Liver (tissue), 9 donors: ENCODE measurements around the gene NGF. TPM values are rescaled to one million over a fixed set of nuclear protein-coding genes. Genes with fewer than 3 reads are reported as not detected.
"Not testable (repeated sequence)": the region's sequence is repeated elsewhere in the genome, so short reads cannot be mapped to it uniquely, and the experiment has no call there.

Source experiments
- DNase-seq: peaks from one replicate; pipeline ENCODE4 v3.0.0-alpha.2; 2017; ENCODE audit warnings: low spot score
- H3K27ac ChIP-seq, 2 donors: one replicate each; pipeline ENCODE4 v1.7.0; 2013; ENCODE audit warnings: inconsistent platforms in 2 of 2, low read length in 2 of 2, control low read depth in 1 of 2, low read depth in 1 of 2, mild to moderate bottlenecking in 1 of 2
- H3K27me3 ChIP-seq, 4 donors: one replicate each; pipeline versions ENCODE4 v1.6.1 to v1.7.0; 2013; ENCODE audit warnings: low read length in 3 of 4, inconsistent platforms in 1 of 4, mild to moderate bottlenecking in 1 of 4, moderate library complexity in 1 of 4; ENCODE audit not compliant: control insufficient read depth in 4 of 4, insufficient read depth in 4 of 4
- H3K36me3 ChIP-seq, 4 donors: one replicate each; pipeline versions ENCODE4 v1.6.1 to v1.7.0; 2013; ENCODE audit warnings: low read length in 3 of 4, mild to moderate bottlenecking in 3 of 4, low read depth in 1 of 4, moderate library complexity in 1 of 4; ENCODE audit not compliant: control insufficient read depth in 4 of 4, insufficient read depth in 3 of 4
- H3K4me1 ChIP-seq, 4 donors: one replicate each; pipeline versions ENCODE4 v1.6.1 to v1.7.0; 2013; ENCODE audit warnings: low read length in 3 of 4, mild to moderate bottlenecking in 3 of 4, moderate library complexity in 1 of 4; ENCODE audit not compliant: control insufficient read depth in 4 of 4, insufficient read depth in 4 of 4
- H3K4me3 ChIP-seq, 3 donors: one replicate each; pipeline versions ENCODE4 v1.6.1 to v1.7.0; 2013; ENCODE audit warnings: low read length in 3 of 3, control low read depth in 1 of 3, low read depth in 1 of 3, mild to moderate bottlenecking in 1 of 3
- H3K9ac ChIP-seq, 2 donors: one replicate each; pipeline ENCODE4 v1.7.0; 2013; ENCODE audit warnings: low read length in 2 of 2, mild to moderate bottlenecking in 2 of 2, moderate library complexity in 2 of 2, control low read depth in 1 of 2, low read depth in 1 of 2
- H3K9me3 ChIP-seq, 4 donors: one replicate each; pipeline versions ENCODE4 v1.6.1 to v1.7.0; 2013; ENCODE audit warnings: low read length in 3 of 4; ENCODE audit not compliant: control insufficient read depth in 4 of 4
- ATF3 ChIP-seq: IDR thresholded peaks from 2 replicates; pipeline ENCODE4 v1.6.1; 2016; ENCODE audit warnings: antibody characterized with exemption
- EGR1 ChIP-seq, 2 donors: IDR thresholded peaks; 2 replicates each; pipeline ENCODE4 v1.6.1; 2016 to 2018; ENCODE audit warnings: antibody characterized with exemption in 2 of 2, low read depth in 2 of 2
- FOXA1 ChIP-seq: IDR thresholded peaks from 2 replicates; pipeline ENCODE4 v1.6.1; 2016; ENCODE audit warnings: antibody characterized with exemption
- FOXA2 ChIP-seq: IDR thresholded peaks from 2 replicates; pipeline ENCODE4 v1.6.1; 2016; ENCODE audit warnings: antibody characterized with exemption
- GABPA ChIP-seq, 2 donors: IDR thresholded peaks in 1 of 2; conservative IDR thresholded peaks in 1 of 2; 2 replicates each; pipeline ENCODE4 v1.6.1; 2016; ENCODE audit warnings: antibody characterized with exemption in 2 of 2, mild to moderate bottlenecking in 1 of 2, moderate library complexity in 1 of 2
- HNF4A ChIP-seq, 2 donors: conservative IDR thresholded peaks; 2 replicates each; pipeline ENCODE4 v1.6.1; 2016; ENCODE audit warnings: antibody characterized with exemption in 2 of 2, mild to moderate bottlenecking in 2 of 2
- HNF4G ChIP-seq: IDR thresholded peaks from 2 replicates; pipeline ENCODE4 v1.6.1; 2016; ENCODE audit warnings: antibody characterized with exemption
- JUND ChIP-seq, 2 donors: IDR thresholded peaks; 2 replicates each; pipeline ENCODE4 v1.6.1; 2016; ENCODE audit warnings: antibody characterized with exemption in 2 of 2
- MAX ChIP-seq: IDR thresholded peaks from 2 replicates; pipeline ENCODE4 v1.6.1; 2016; ENCODE audit warnings: antibody characterized with exemption
- NR2F2 ChIP-seq: IDR thresholded peaks from 2 replicates; pipeline ENCODE4 v1.6.1; 2016; ENCODE audit warnings: antibody characterized with exemption
- RAD21 ChIP-seq, 2 donors: IDR thresholded peaks; 2 replicates each; pipeline ENCODE4 v1.6.1; 2016; ENCODE audit warnings: antibody characterized with exemption in 2 of 2, mild to moderate bottlenecking in 2 of 2
- RXRA ChIP-seq, 2 donors: IDR thresholded peaks; 2 replicates each; pipeline ENCODE4 v1.6.1; 2017 to 2018; ENCODE audit warnings: antibody characterized with exemption in 2 of 2, mild to moderate bottlenecking in 1 of 2
- SP1 ChIP-seq: IDR thresholded peaks from 2 replicates; pipeline ENCODE4 v1.6.1; 2018; ENCODE audit warnings: antibody characterized with exemption, mild to moderate bottlenecking
- TAF1 ChIP-seq: conservative IDR thresholded peaks from 2 replicates; pipeline ENCODE4 v1.6.1; 2016; ENCODE audit warnings: antibody characterized with exemption, mild to moderate bottlenecking
- YY1 ChIP-seq: IDR thresholded peaks from 2 replicates; pipeline ENCODE4 v1.6.1; 2016; ENCODE audit warnings: antibody characterized with exemption, mild to moderate bottlenecking
- ZBTB33 ChIP-seq: IDR thresholded peaks from 2 replicates; pipeline ENCODE4 v1.6.1; 2016; ENCODE audit warnings: antibody characterized with exemption
- WGBS: extraction: QIAGEN DNeasy Blood & Tissue Kit; methylation state at CpG from one replicate; pipeline ENCODE4 v1.1.7; 2013; 5-methylcytosine and 5-hydroxymethylcytosine counted together
- polyA plus RNA-seq, 2 donors: library from polyadenylated mRNA; stranded (reverse) in 1 of 2; unstranded in 1 of 2; fragments of 200-250 nt in 1 of 2; fragments of >200 nt in 1 of 2; fragmentation: Nextera tagmentation in 1 of 2; extraction: Ambion mirVana in 1 of 2; gene quantifications; one replicate each; pipeline versions ENCODE4 v1.2.1 to v1.2.3, GENCODE V29; 2013 to 2015
- total RNA-seq, 2 donors: library from RNA; depleted of rRNA; stranded (reverse); fragments of >200 nt; gene quantifications; one replicate each; pipeline ENCODE4 v1.2.3, GENCODE V29; 2014
- donor health status: healthy.
- donor health status: healthy.
- donor health status: healthy.
- donor health status: healthy.
- donor health status: healthy.

The NGF gene
- total RNA-seq = 1 to 10 TPM in 1 of 2 donors, under 1 TPM in 1; 0.79 to 1.0 TPM
- polyA plus RNA-seq = 1 to 10 TPM; 1.5 to 2.1 TPM

GRCh38 chr1:115337633-115338456, at the start of gene NGF:
Gene NGF (minus strand): TSS chr1:115338249. CDS start chr1:115286795, 51,454 bp downstream.
- Histone ChIP-seq H3K27ac (peak within 1 kb of the TSS; percentile 51 to 69), H3K9ac (no peak within 1 kb of the TSS), H3K27me3 (peaks cover 0 to 25% (median 10%) of the 10 kb centered on the region in 4 donors)

GRCh38 chr1:115383455-115383854, 45.4 kb upstream of the NGF start:
- not testable (repeated sequence) for H3K36me3 ChIP-seq, H3K27me3 ChIP-seq, H3K27ac ChIP-seq, H3K9ac ChIP-seq, H3K4me1 ChIP-seq, H3K9me3 ChIP-seq, DNase-seq, H3K4me3 ChIP-seq
- WGBS = 91% methylated on average over 2 of the region's 2 CpGs

More at GRCh38 chr1:115337633-115338456, at the start of gene NGF:
- DNase-seq = no peak
- Histone ChIP-seq H3K4me3 (peak within 1 kb of the TSS in 2 of 3 donors; percentile 7 to 36), H3K36me3 (no peaks in the 10 kb centered on the region), H3K4me1 (peaks cover 0 to 6% (median 0%) of the 10 kb centered on the region in 4 donors), H3K9me3 (no peaks in the 10 kb centered on the region)
- WGBS = 5% methylated on average over 69 of the region's 69 CpGs
- TF ChIP-seq HNF4A (conservative IDR thresholded peaks at IDR 0.05) (no peak), NR2F2 (no peak), TAF1 (peak; percentile 22)

GRCh38 chr1:115379943-115380342, 41.9 kb upstream of the NGF start:
- Histone ChIP-seq H3K4me3 (no peak overlapping the region), H3K9ac (no peak overlapping the region), H3K9me3 (no peaks in the 10 kb centered on the region), H3K27me3 (peaks cover 0 to 15% (median 0%) of the 10 kb centered on the region in 4 donors), H3K27ac (no peak overlapping the region), H3K36me3 (no peaks in the 10 kb centered on the region), H3K4me1 (no peaks in the 10 kb centered on the region)
- no peak for TF ChIP-seq RXRA (IDR thresholded peaks at IDR 0.05)
- no peak for TF ChIP-seq HNF4A (conservative IDR thresholded peaks at IDR 0.05)
- TF ChIP-seq ATF3 = no peak
- TF ChIP-seq HNF4G = no peak
- TF ChIP-seq EGR1 (IDR thresholded peaks at IDR 0.05; ENCODE audit: low read depth in 2 of 2) = no peak
- TF ChIP-seq NR2F2 = no peak
- TF ChIP-seq YY1 = no peak
- TF ChIP-seq SP1 = no peak
- no peak for TF ChIP-seq FOXA2
- no peak for TF ChIP-seq MAX
- 79% methylated on average over 4 of the region's 4 CpGs for WGBS
- no peak for DNase-seq

- Histone ChIP-seq H3K4me3 (no peak overlapping the region), H3K36me3 (no peaks in the 10 kb centered on the region), H3K9me3 (no peaks in the 10 kb centered on the region), H3K4me1 (no peaks in the 10 kb centered on the region), H3K27me3 (peaks cover 0 to 22% (median 0%) of the 10 kb centered on the region in 4 donors), H3K27ac (no peak overlapping the region), H3K9ac (no peak overlapping the region)
- WGBS = 61% methylated on average over 2 of the region's 2 CpGs
- no peak for DNase-seq
- TF ChIP-seq YY1 (no peak), FOXA1 (no peak), EGR1 (IDR thresholded peaks at IDR 0.05; ENCODE audit: low read depth in 2 of 2) (no peak), GABPA (IDR thresholded peaks at IDR 0.05 in 1 of 2, conservative IDR thresholded peaks at IDR 0.05 in 1 of 2) (no peak), ATF3 (no peak), NR2F2 (no peak), HNF4G (no peak), JUND (IDR thresholded peaks at IDR 0.05) (no peak), SP1 (no peak), ZBTB33 (no peak), RAD21 (IDR thresholded peaks at IDR 0.05) (no peak), TAF1 (no peak), RXRA (IDR thresholded peaks at IDR 0.05) (no peak), MAX (no peak), FOXA2 (no peak), HNF4A (conservative IDR thresholded peaks at IDR 0.05) (no peak)
These were observed 39.4 kb upstream of the NGF start for GRCh38 chr1:115377411-115377810.
